Measurements from ENCODE around the gene CRACDL.
"Not testable (repeated sequence)": the region's sequence is repeated elsewhere in the genome, so short reads cannot be mapped to it uniquely, and the experiment has no call there.

GRCh38 chr2:98877658-98878057 lies 58.4 kb downstream of the CRACDL start:
- TF ChIP-seq, protein P1, sequence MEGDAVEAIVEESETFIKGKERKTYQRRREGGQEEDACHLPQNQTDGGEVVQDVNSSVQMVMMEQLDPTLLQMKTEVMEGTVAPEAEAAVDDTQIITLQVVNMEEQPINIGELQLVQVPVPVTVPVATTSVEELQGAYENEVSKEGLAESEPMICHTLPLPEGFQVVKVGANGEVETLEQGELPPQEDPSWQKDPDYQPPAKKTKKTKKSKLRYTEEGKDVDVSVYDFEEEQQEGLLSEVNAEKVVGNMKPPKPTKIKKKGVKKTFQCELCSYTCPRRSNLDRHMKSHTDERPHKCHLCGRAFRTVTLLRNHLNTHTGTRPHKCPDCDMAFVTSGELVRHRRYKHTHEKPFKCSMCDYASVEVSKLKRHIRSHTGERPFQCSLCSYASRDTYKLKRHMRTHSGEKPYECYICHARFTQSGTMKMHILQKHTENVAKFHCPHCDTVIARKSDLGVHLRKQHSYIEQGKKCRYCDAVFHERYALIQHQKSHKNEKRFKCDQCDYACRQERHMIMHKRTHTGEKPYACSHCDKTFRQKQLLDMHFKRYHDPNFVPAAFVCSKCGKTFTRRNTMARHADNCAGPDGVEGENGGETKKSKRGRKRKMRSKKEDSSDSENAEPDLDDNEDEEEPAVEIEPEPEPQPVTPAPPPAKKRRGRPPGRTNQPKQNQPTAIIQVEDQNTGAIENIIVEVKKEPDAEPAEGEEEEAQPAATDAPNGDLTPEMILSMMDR (IDR thresholded peaks at IDR 0.05), result not testable (repeated sequence)
- not testable (repeated sequence) for TF ChIP-seq POLR2A, EP300 (IDR thresholded peaks at IDR 0.05)
